ENCODE data around the gene TENM4.

The TENM4 gene

GRCh38 chr11:78784321-78785061 lies 656.3 kb downstream of the TENM4 start:
- peak; percentile 56 for DNase-seq (ENCODE audit: low read depth)
- TF ChIP-seq CTCF (conservative IDR thresholded peaks at IDR 0.05; ENCODE audit: low read length): no peak
- H3K4me3 ChIP-seq (ENCODE audit: low read length): no peak overlapping the region

- H3K4me3 ChIP-seq (ENCODE audit: low read length): no peak overlapping the region
- TF ChIP-seq CTCF (conservative IDR thresholded peaks at IDR 0.05; ENCODE audit: low read length): no peak
- no peak for DNase-seq (ENCODE audit: low read depth)
Observed at GRCh38 chr11:78783846-78784245, 657.0 kb downstream of the TENM4 start.

GRCh38 chr11:78783301-78783700 lies 657.5 kb downstream of the TENM4 start:
- no peak for TF ChIP-seq CTCF (conservative IDR thresholded peaks at IDR 0.05; ENCODE audit: low read length)
- no peak overlapping the region for H3K4me3 ChIP-seq (ENCODE audit: low read length)
- no peak for DNase-seq (ENCODE audit: low read depth)

- TF ChIP-seq CTCF (conservative IDR thresholded peaks at IDR 0.05; ENCODE audit: low read length): no peak
- DNase-seq (ENCODE audit: low read depth): no peak
- no peak overlapping the region for H3K4me3 ChIP-seq (ENCODE audit: low read length)
Observed at GRCh38 chr11:78782725-78783124, 658.1 kb downstream of the TENM4 start.

- DNase-seq (ENCODE audit: low read depth): no peak
- H3K4me3 ChIP-seq (ENCODE audit: low read length): no peak overlapping the region
- TF ChIP-seq CTCF (conservative IDR thresholded peaks at IDR 0.05; ENCODE audit: low read length): no peak
Observed at GRCh38 chr11:78780889-78781288, 659.9 kb downstream of the TENM4 start.

- DNase-seq (ENCODE audit: low read depth): no peak
- H3K4me3 ChIP-seq (ENCODE audit: low read length): no peak overlapping the region
- no peak for TF ChIP-seq CTCF (conservative IDR thresholded peaks at IDR 0.05; ENCODE audit: low read length)
Observed at GRCh38 chr11:78773492-78773891, 667.3 kb downstream of the TENM4 start.

- no peak overlapping the region for H3K4me3 ChIP-seq (ENCODE audit: low read length)
- TF ChIP-seq CTCF (conservative IDR thresholded peaks at IDR 0.05; ENCODE audit: low read length): no peak
- DNase-seq (ENCODE audit: low read depth): peak; percentile 25
Observed at GRCh38 chr11:78773077-78773476, 667.8 kb downstream of the TENM4 start.

Measured in AG10803 (cell line).